ENCODE measurements around the gene SLC7A10. TPM values are rescaled to one million over a fixed set of nuclear protein-coding genes. Genes with fewer than 3 reads are reported as not detected.

Gene SLC7A10
- polyA plus RNA-seq, 1 of the 3 experiments (the other 2 are of a cell fraction): 0.02 TPM

DNA sequence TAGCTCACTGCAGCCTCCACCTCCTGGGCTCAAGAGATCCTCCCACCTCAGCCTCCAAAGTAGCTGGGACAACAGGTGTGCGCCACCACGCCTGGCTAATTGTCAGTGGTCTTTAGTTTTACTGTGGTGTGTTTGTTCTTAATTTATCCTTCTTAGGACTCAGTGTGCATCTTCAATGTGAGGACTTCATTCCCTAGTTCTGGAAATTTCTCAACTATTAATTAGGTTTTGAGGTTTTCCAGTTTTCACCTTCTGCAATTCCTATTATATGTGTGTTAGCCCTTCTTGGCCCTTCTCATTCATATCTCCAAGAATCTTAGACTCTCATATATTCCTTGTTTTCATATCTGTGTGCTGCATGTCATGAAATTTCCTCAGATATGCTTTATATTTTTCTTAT is 32.2 kb upstream of the SLC7A10 start (continued):
- TF ChIP-seq, protein P1, sequence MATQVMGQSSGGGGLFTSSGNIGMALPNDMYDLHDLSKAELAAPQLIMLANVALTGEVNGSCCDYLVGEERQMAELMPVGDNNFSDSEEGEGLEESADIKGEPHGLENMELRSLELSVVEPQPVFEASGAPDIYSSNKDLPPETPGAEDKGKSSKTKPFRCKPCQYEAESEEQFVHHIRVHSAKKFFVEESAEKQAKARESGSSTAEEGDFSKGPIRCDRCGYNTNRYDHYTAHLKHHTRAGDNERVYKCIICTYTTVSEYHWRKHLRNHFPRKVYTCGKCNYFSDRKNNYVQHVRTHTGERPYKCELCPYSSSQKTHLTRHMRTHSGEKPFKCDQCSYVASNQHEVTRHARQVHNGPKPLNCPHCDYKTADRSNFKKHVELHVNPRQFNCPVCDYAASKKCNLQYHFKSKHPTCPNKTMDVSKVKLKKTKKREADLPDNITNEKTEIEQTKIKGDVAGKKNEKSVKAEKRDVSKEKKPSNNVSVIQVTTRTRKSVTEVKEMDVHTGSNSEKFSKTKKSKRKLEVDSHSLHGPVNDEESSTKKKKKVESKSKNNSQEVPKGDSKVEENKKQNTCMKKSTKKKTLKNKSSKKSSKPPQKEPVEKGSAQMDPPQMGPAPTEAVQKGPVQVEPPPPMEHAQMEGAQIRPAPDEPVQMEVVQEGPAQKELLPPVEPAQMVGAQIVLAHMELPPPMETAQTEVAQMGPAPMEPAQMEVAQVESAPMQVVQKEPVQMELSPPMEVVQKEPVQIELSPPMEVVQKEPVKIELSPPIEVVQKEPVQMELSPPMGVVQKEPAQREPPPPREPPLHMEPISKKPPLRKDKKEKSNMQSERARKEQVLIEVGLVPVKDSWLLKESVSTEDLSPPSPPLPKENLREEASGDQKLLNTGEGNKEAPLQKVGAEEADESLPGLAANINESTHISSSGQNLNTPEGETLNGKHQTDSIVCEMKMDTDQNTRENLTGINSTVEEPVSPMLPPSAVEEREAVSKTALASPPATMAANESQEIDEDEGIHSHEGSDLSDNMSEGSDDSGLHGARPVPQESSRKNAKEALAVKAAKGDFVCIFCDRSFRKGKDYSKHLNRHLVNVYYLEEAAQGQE (IDR thresholded peaks at IDR 0.05; ENCODE audit: low read depth, low read length): no peak
- TF ChIP-seq, protein P2, sequence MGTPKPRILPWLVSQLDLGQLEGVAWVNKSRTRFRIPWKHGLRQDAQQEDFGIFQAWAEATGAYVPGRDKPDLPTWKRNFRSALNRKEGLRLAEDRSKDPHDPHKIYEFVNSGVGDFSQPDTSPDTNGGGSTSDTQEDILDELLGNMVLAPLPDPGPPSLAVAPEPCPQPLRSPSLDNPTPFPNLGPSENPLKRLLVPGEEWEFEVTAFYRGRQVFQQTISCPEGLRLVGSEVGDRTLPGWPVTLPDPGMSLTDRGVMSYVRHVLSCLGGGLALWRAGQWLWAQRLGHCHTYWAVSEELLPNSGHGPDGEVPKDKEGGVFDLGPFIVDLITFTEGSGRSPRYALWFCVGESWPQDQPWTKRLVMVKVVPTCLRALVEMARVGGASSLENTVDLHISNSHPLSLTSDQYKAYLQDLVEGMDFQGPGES (IDR thresholded peaks at IDR 0.05; ENCODE audit: low read depth, low read length): no peak
- TF ChIP-seq MXI1 (IDR thresholded peaks at IDR 0.05; ENCODE audit: low read depth, low read length) (no peak), MEF2A (IDR thresholded peaks at IDR 0.05; ENCODE audit: borderline replicate concordance, low read depth) (no peak)

DNA sequence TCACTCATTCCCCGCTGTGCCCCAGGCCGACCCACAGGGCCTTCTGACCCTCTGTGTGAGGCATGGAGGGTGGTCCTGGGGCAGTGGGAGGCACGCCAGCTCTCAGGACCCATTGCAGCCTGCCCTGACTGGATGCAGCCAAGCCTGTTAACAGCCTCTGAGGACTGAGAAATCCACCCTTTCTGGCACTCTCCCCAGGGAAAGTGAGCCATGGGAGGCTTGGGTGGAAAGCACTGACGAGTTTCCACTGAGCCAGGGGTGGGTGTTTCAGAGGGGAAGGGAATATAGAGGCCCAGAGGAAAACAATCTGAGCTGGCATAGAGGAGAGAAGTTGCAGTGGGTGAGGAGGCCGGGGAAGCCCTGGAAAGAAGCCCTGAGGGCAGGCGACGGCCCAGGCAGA is 30.6 kb upstream of the SLC7A10 start:
- no peaks in the 10 kb centered on the region for H3K27me3 ChIP-seq (ENCODE audit: insufficient read depth)
- H3K9ac ChIP-seq: no peak overlapping the region
- no peaks in the 10 kb centered on the region for H3K9me3 ChIP-seq
- H3F3A ChIP-seq (replicated peaks; ENCODE audit: insufficient read depth): no peaks in the 10 kb centered on the region
- H2AFZ ChIP-seq (ENCODE audit: low read depth): no peak overlapping the region
- no peak overlapping the region for H3K4me3 ChIP-seq (ENCODE audit: low read depth in 2 of 2, low read length in 1 of 2)
- peaks cover 0 to 9% of the 10 kb centered on the region in 2 experiments; a peak in 1 of 4 replicates for H3K4me1 ChIP-seq (ENCODE audit: control insufficient read depth in 1 of 2, insufficient read depth in 2 of 2, low read depth in 1 of 2, low read length in 1 of 2)
- WGBS (ENCODE audit: low lambda C conversion rate): 42% methylated on average over 7 of the region's 7 CpGs
- no peaks in the 10 kb centered on the region for H3K79me2 ChIP-seq (ENCODE audit: insufficient read depth)
- CTCF ChIA-PET: interaction anchor here (2.0 kb wide), 2 partner anchors 11 to 14 kb away, joined by 8 to 11 read pairs; no protein-coding TSS in a partner anchor
- no peak overlapping the region for H3K27ac ChIP-seq (ENCODE audit: low read depth in 2 of 2, low read length in 1 of 2)
- H4K20me1 ChIP-seq (ENCODE audit: insufficient read depth): no peaks in the 10 kb centered on the region
- H3K36me3 ChIP-seq (replicated peaks in 1 of 2; ENCODE audit: control insufficient read depth in 1 of 2, insufficient read depth in 2 of 2, low read length in 1 of 2): no peaks in the 10 kb centered on the region
- DNase-seq: no peak
- H3K9me2 ChIP-seq: no peaks in the 10 kb centered on the region
- H3K4me2 ChIP-seq: no peak overlapping the region
- TF ChIP-seq, protein P3, sequence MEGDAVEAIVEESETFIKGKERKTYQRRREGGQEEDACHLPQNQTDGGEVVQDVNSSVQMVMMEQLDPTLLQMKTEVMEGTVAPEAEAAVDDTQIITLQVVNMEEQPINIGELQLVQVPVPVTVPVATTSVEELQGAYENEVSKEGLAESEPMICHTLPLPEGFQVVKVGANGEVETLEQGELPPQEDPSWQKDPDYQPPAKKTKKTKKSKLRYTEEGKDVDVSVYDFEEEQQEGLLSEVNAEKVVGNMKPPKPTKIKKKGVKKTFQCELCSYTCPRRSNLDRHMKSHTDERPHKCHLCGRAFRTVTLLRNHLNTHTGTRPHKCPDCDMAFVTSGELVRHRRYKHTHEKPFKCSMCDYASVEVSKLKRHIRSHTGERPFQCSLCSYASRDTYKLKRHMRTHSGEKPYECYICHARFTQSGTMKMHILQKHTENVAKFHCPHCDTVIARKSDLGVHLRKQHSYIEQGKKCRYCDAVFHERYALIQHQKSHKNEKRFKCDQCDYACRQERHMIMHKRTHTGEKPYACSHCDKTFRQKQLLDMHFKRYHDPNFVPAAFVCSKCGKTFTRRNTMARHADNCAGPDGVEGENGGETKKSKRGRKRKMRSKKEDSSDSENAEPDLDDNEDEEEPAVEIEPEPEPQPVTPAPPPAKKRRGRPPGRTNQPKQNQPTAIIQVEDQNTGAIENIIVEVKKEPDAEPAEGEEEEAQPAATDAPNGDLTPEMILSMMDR (IDR thresholded peaks at IDR 0.05): no peak
- no peak for TF ChIP-seq NFIC (IDR thresholded peaks at IDR 0.05; ENCODE audit: borderline replicate concordance)
- TF ChIP-seq CHD2 (IDR thresholded peaks at IDR 0.05; ENCODE audit: low read length, partially characterized antibody): no peak
- TF ChIP-seq, protein P4, sequence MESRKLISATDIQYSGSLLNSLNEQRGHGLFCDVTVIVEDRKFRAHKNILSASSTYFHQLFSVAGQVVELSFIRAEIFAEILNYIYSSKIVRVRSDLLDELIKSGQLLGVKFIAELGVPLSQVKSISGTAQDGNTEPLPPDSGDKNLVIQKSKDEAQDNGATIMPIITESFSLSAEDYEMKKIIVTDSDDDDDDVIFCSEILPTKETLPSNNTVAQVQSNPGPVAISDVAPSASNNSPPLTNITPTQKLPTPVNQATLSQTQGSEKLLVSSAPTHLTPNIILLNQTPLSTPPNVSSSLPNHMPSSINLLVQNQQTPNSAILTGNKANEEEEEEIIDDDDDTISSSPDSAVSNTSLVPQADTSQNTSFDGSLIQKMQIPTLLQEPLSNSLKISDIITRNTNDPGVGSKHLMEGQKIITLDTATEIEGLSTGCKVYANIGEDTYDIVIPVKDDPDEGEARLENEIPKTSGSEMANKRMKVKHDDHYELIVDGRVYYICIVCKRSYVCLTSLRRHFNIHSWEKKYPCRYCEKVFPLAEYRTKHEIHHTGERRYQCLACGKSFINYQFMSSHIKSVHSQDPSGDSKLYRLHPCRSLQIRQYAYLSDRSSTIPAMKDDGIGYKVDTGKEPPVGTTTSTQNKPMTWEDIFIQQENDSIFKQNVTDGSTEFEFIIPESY (IDR thresholded peaks at IDR 0.05; ENCODE audit: borderline replicate concordance, low read depth): no peak
- TF ChIP-seq EZH2phosphoT487 (IDR thresholded peaks at IDR 0.05; ENCODE audit: borderline replicate concordance, low read depth): no peak
- TF ChIP-seq, protein P5, sequence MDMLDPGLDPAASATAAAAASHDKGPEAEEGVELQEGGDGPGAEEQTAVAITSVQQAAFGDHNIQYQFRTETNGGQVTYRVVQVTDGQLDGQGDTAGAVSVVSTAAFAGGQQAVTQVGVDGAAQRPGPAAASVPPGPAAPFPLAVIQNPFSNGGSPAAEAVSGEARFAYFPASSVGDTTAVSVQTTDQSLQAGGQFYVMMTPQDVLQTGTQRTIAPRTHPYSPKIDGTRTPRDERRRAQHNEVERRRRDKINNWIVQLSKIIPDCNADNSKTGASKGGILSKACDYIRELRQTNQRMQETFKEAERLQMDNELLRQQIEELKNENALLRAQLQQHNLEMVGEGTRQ (IDR thresholded peaks at IDR 0.05; ENCODE audit: borderline replicate concordance, low read depth, low read length): no peak
- TF ChIP-seq, protein P6, sequence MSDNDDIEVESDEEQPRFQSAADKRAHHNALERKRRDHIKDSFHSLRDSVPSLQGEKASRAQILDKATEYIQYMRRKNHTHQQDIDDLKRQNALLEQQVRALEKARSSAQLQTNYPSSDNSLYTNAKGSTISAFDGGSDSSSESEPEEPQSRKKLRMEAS (IDR thresholded peaks at IDR 0.05; ENCODE audit: low read depth): no peak
- TF ChIP-seq JUND (IDR thresholded peaks at IDR 0.05): no peak
- no peak for TF ChIP-seq GABPA (IDR thresholded peaks at IDR 0.05; ENCODE audit: low read depth)
- TF ChIP-seq MEF2A (IDR thresholded peaks at IDR 0.05; ENCODE audit: borderline replicate concordance, low read depth): no peak
- no peak for TF ChIP-seq TAF1 (IDR thresholded peaks at IDR 0.05; ENCODE audit: borderline replicate concordance, low read depth, low read length)
- POLR2A ChIA-PET: interaction anchor here (0.6 kb wide), 1 partner anchor 43 kb away, joined by 4 read pairs; no protein-coding TSS in a partner anchor

All from SK-N-SH (cell line).